SK-N-MC (cell line): ENCODE measurements around the gene SLC39A2.

Experiments
- EZH2 ChIP-seq: fragments of 200-600 bp; sonication (generic); IDR thresholded peaks from one replicate; pipeline ENCODE4 v1.6.1; 2017; ENCODE audit warnings: antibody characterized with exemption
- FOXP2 ChIP-seq: optimal IDR thresholded peaks from 2 replicates; pipeline ENCODE3; 2011; ENCODE audit warnings: mild to moderate bottlenecking, moderate library complexity; ENCODE audit not compliant: insufficient read depth; ENCODE audit errors: extremely low read length, control extremely low read depth
- POLR2AphosphoS5 ChIP-seq: IDR thresholded peaks from 2 replicates; pipeline ENCODE4 v1.6.1; 2012; ENCODE audit warnings: mild to moderate bottlenecking, low read depth, low read length, borderline replicate concordance

DNA sequence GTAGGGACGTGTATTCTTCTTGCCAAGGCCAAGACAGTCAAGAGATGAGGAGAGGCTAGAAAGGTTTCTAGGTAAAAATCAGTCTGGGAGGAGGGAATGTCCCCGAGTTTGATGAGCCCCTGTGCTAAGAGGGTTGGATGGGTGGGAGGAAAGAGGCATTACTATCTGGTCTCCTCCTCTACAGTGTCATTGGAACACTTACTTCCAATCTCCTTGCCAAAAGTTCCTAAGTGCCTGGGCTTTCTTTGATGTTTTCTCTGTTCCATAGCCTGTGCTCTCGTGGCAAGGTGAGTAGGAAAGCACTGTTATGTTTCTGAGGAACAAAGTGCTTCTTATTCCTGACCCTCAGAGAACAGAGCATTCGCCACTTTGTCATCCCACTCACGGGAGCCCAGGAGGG, 35.6 kb downstream of the SLC39A2 start, which contains the start of gene RNASE13:
- TF ChIP-seq FOXP2 (no peak), EZH2 (no peak), POLR2AphosphoS5 (no peak)
